Pulmonary artery endothelial cell (primary cell): ENCODE measurements around the gene FBXO33. TPM values are rescaled to one million over a fixed set of nuclear protein-coding genes. Genes with fewer than 3 reads are reported as not detected.

Experiments
- DNase-seq: peaks from one replicate; pipeline ENCODE4 v3.0.0-alpha.2; 2011; ENCODE audit warnings: low read depth, low spot score
- total RNA-seq: library from RNA; depleted of rRNA; stranded (reverse); fragments of >200 nt; gene quantifications from 2 replicates; pipeline ENCODE4 v1.2.3, GENCODE V29; 2014

Gene FBXO33
- total RNA-seq = 12.7 and 17.5 TPM in 2 replicates

DNA sequence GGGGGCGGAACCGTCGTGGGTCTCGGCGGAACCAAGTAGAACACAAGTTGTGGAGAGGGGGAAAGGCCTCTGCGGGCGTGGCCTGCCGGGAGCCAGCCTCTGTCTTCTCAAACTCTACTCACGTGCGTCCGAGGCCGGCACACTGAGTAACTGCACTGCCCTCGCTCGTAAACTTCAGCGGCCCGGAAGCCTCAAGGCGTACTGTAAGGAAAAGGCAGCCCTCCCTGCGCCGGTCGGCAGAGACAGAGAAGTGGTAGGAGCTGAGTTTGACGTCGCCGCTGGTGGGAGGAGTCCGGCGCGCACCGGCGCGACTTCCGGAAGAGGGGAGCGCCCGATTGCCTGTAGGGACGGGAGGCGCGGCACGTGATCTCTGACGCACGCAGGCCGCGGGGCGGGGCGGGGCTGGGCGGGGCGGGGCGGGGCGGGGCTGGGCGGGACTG is at the start of gene FBXO33:
FBXO33 (minus strand) TSS at position 255 of the 440 bp plus-strand sequence. CDS start 271 bp downstream, outside the sequence.
- peak; percentile 89 for DNase-seq

DNA sequence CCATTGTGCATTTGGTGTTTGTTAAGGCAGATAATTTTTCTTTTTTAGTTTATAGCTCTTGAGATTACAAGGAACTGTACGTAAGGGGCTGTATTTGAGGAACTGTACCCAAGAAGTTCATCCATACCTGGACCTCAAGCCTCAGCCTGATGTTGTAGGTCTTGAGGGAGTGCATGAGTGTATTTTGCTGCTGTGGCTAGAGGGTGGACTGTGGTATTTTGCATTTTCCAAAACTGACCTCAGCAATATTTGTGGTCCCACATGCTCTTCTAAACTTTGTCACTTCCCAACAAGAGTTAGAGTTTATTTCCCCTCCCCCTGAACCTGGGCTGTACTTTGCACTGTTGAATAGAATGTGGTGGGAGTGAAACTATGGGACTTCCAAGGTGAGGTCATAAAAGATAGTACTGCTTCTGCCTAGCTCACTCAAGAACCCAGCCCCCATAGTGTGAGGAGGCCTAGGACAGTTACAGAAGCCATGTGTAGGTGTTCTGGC is 42.2 kb upstream of the FBXO33 start:
- DNase-seq = no peak

DNA sequence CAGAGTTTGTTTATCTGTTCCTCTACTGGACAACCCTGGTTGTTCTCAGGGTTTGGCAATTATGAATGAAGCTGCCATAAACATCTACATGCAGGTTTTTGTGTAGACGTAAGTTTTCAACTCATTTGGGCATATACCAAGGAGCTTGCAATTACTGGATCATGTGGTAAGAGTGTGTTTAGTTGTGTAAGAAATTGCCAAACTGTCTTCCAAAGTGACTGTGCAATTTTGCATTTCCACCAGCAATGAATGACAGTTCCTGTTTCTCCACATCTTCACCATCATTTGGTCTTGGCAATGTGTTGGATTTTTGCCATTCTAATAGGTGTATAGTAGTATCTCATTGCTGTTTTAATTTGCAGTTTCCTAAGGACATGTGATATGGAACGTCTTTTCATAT is 39.8 kb upstream of the FBXO33 start:
- DNase-seq = no peak

DNA sequence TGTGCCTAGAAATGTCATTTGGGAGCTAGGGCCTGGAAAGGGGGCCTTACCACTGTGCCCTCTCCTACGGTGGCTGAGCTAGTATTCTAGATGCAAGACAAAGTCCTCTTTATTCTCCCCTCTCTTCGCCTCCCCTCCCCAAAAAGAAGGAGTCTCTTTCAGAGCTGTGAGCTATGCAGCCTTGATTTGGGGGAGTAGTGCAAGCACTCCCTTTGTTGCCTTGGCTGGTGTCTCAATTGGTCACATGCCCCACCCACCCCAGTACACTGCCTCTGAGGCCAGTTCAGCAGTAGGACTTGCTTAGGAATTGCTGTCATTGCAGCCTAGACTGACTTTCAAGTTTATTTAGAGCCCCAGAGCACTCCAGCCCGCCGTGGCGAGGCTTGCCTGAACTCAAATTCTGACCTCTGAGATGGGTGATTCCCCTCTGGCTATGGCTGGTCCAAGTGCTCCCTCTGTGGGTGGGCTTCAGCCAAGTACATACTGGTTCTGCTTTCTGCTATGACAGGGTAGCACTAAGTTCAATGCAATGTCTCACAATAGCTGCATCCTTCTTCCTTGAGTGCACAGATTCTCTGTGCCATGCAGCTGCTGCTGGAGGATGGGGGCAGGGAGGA is 37.0 kb upstream of the FBXO33 start:
- DNase-seq = no peak

GRCh38 chr14:39467889-39468524 is 35.8 kb upstream of the FBXO33 start:
- DNase-seq = no peak

DNA sequence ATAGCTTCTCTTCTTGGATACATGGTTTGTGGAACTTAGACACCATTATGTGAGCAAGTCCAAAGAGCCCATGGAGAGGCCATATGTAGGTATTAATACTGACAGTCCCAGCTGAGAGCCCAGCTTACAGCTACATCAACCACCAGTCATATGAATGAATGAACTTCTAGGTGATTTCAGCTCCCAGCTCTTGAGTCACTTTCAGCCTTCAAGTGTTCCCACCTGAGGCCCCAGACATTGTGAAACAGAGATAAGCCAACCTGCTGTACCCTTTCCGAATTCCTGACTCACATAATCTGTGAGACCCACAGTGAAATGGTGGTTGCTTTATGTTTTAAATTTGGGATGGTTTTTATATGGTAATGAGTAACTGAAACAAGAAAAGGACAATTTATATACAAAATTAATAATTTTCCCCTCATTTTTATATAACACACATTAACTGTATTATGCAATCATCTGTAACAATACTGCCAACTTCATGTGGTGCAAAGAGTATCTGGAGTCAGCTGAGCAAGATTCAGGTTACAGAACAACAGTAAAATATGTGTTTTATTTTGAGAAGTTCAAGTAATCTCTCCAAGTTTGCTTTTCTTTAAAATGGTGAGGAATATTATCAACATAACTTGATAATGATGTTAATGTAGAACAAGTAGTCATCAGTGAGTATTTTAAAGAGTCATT is 27.7 kb upstream of the FBXO33 start:
- no peak for DNase-seq

GRCh38 chr14:39456702-39457250 is 24.5 kb upstream of the FBXO33 start:
- DNase-seq = no peak

- no peak for DNase-seq
Observed at GRCh38 chr14:39454906-39455539, 22.8 kb upstream of the FBXO33 start.

DNA sequence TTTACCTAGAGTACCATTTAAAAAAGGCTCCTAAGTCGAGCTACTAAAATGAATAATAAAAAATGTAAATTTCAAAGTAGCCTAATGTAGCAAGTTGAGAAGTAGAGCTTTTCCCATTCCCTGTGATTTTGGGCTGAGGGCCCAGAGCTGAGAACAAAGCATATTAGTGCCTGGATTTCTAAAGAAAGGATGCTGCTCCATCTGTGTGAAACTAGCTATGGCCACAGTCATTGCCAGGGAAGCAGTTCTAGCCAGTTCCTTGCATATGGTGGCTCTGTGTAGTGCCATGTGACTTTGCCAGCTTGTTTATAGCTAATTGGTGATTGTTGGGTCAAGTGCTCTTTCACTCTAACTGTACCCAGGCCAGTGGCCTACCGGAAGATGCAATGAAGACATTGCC is 20.4 kb upstream of the FBXO33 start:
- DNase-seq = no peak

DNA sequence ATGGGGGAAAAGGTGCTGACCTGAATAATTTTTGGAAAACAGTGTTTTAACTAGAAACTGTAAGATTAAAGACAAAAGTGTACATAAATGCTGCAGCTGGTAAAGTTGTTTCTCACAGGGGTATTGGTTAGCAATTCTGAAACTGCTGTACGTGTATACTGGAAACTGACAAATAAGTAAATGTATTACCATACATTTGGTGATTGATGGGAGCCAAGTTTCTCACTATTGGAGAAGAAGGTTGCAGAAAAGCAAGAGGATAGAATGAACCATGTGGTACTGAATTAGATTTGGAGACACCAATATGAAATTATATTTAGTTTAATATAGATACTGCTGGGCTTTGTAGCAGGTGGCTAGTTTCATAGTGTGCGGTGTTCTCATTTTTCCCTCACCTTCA is 19.6 kb upstream of the FBXO33 start:
- no peak for DNase-seq

GRCh38 chr14:39447175-39447661 is 15.0 kb upstream of the FBXO33 start:
- DNase-seq = no peak

- DNase-seq = no peak
Observed at GRCh38 chr14:39446131-39446744, 14.0 kb upstream of the FBXO33 start.

- no peak for DNase-seq
Observed at GRCh38 chr14:39442293-39442692, 10.1 kb upstream of the FBXO33 start.

GRCh38 chr14:39441805-39442204 is 9.6 kb upstream of the FBXO33 start:
- DNase-seq = no peak

DNA sequence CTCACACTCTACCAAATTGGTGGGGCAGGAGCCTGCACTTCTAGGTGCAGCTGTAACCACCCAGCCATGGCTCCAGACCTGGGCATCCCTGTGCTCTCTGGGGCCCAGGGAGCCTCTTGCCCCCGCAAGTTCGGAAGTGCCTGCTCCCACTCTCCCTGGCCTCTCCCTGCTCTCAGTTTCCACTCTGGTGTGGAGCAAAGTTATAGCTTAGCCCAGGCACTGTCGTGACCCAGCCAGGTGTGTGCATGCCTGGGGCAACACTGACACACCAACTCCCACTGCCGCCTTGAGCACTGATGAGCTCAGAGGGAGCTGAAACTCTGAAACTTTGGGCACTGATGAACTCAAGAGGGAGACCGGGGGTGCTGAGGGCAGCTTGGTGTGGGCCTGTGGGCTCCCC is 8.7 kb upstream of the FBXO33 start:
- DNase-seq = no peak

DNA sequence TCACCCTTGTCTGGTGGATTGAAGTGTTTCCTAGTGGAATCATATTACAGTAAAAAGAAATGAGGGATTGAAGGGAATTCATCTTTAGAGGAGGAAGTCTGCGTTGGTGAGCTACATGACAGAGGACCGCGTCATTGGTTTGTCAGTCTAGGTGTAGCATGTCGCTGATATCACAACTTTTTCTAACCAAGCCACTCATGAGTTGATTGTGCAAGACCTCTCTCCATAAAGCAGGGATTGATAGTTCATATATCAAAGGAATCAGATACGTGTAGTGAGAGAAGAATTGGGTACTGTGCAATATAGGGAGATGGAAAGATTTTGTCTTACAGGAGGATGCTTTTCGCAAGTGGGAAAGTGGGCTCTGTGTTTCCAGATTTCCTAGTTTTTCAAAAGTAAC is 3.0 kb upstream of the FBXO33 start:
- DNase-seq = no peak

GRCh38 chr14:39434401-39434800 is 2.2 kb upstream of the FBXO33 start:
- DNase-seq = no peak

- no peak for DNase-seq
Observed at GRCh38 chr14:39433452-39433813, 1.2 kb upstream of the FBXO33 start.

DNA sequence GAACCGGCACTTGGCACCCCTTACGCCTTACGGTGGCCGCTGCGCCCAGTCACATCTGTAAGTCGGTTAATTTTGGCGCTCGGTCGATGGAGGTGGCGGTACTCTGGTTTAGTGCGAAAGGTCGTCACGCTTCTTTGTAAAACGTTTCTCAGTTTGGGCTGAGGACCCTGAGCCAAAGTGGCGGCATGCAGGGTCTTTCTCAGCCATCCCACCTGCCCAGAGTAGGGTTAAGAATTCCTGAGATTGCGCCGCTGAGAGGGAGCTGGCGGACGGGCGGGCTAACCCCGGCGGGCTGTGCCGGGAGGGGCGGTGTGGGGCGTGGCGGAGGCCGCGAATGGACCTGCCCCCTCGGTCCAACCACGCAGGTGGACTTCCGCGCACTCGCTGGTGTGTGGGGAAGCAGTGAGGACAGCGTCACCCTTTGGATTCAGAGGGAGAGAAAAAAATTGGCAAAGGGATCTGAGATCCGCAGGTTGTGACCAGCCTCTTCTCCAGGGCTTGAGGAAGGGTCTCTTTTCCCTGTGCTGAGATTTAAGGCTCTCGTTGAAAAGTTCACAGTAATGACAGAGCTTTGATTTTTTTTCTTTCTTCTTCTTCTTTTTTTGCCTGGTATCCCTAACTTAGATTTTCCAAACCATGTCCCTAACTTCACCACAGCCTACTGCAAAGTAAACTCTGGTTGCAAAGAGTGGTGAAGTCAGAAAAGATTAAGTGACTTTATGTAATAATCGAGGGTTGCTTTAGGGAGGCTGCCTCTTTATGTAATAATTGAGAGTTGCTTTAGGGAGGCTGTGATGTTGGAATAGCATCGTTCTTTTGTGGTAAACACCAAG is 602 bp upstream of the FBXO33 start:
- DNase-seq = no peak

- DNase-seq = no peak
Observed at GRCh38 chr14:39431416-39432178, 636 bp downstream of the FBXO33 start.
